Activated B cell treated with CpG ODN at 0.5 μM for 24 hours (primary cell): Measurements from ENCODE around the gene DNAJC5G. TPM values are rescaled to one million over a fixed set of nuclear protein-coding genes. Genes with fewer than 3 reads are reported as not detected.

Experiments used
- ATAC-seq: fragments of 200-7000 bp; cut with Tn5 transposase; one replicate; pipeline ENCODE4 v1.10.0; 2021; ENCODE audit warnings: low read depth, mild to moderate bottlenecking, moderate library complexity
- CTCF ChIA-PET: fragments of 350-600 bp; sonication (Branson Sonifier 250); formaldehyde crosslinking; loops from one replicate; lab custom pipeline; 2021; ENCODE audit warnings: antibody characterized with exemption; lab: Charles Lee
- POLR2A ChIA-PET: fragments of 350-600 bp; sonication (Branson Sonifier 250); formaldehyde crosslinking; loops from one replicate; lab custom pipeline; 2021; ENCODE audit warnings: antibody characterized with exemption; lab: Charles Lee
- DNase-seq: peaks from one replicate; pipeline ENCODE4 v3.0.0; 2022
- H3K27ac Mint-ChIP-seq: one replicate; pipeline ENCODE4 v1.8.0; 2020; ENCODE audit warnings: mixed read lengths
- H3K27me3 Mint-ChIP-seq: one replicate; pipeline ENCODE4 v1.8.0; 2021; ENCODE audit warnings: mixed read lengths
- H3K36me3 Mint-ChIP-seq: one replicate; pipeline ENCODE4 v1.8.0; 2021; ENCODE audit warnings: low read depth, mixed read lengths
- H3K4me1 Mint-ChIP-seq: one replicate; pipeline ENCODE4 v1.8.0; 2021; ENCODE audit warnings: mixed read lengths
- H3K4me3 Mint-ChIP-seq: one replicate; pipeline ENCODE4 v1.8.0; 2020; ENCODE audit warnings: mild to moderate bottlenecking, mixed read lengths
- H3K9me3 Mint-ChIP-seq: one replicate; pipeline ENCODE4 v1.8.0; 2020; ENCODE audit warnings: mixed read lengths
- CTCF ChIP-seq: fragments of 200-600 bp; IDR thresholded peaks from one replicate; pipeline ENCODE4 v1.8.0; 2022; ENCODE audit warnings: antibody characterized with exemption, mild to moderate bottlenecking
- intact Hi-C: fragments of 100-400 bp; cut with micrococcal nuclease; formaldehyde crosslinking; loops from one replicate; pipeline ENCODE4 v1.15.1; 2024
- total RNA-seq: library from RNA; stranded (reverse); gene quantifications from 2 replicates; pipeline ENCODE4 v1.2.3, GENCODE V29; 2022

DNAJC5G gene
- total RNA-seq: not detected in 2 replicates

GRCh38 chr2:27275211-27276150 is at the start of gene DNAJC5G:
Gene DNAJC5G, plus strand, starts transcription at chr2:27275433. Its CDS starts 1,296 bp downstream, at chr2:27276729.
- peaks cover 5% of the 10 kb centered on the region for H3K4me1 Mint-ChIP-seq
- no peaks in the 10 kb centered on the region for H3K9me3 Mint-ChIP-seq
- no peak within 1 kb of the TSS for H3K4me3 Mint-ChIP-seq
- DNase-seq (no peak), ATAC-seq (no peak)
- H3K36me3 Mint-ChIP-seq: no peaks in the 10 kb centered on the region
- no peak within 1 kb of the TSS for H3K27ac Mint-ChIP-seq
- intact Hi-C loops: no loop called here
- no peak for TF ChIP-seq CTCF
- CTCF ChIA-PET: no interaction called here
- peaks cover 10% of the 10 kb centered on the region for H3K27me3 Mint-ChIP-seq
- POLR2A ChIA-PET: no interaction called here

GRCh38 chr2:27225526-27225925 is 49.7 kb upstream of the DNAJC5G start:
- no peak overlapping the region for H3K27ac Mint-ChIP-seq
- intact Hi-C loops: no loop called here
- H3K9me3 Mint-ChIP-seq: no peaks in the 10 kb centered on the region
- ChIA-PET CTCF (no interaction called here), POLR2A (no interaction called here)
- H3K27me3 Mint-ChIP-seq: no peaks in the 10 kb centered on the region
- TF ChIP-seq CTCF: no peak
- no peaks in the 10 kb centered on the region for H3K4me1 Mint-ChIP-seq
- peaks cover 79% of the 10 kb centered on the region for H3K36me3 Mint-ChIP-seq
- ATAC-seq (no peak), DNase-seq (no peak)
- no peak overlapping the region for H3K4me3 Mint-ChIP-seq

- TF ChIP-seq CTCF: no peak
- DNase-seq (no peak), ATAC-seq (no peak)
- ChIA-PET CTCF (no interaction called here), POLR2A (no interaction called here)
- no peaks in the 10 kb centered on the region for H3K27me3 Mint-ChIP-seq
- no peaks in the 10 kb centered on the region for H3K4me1 Mint-ChIP-seq
- peaks cover 82% of the 10 kb centered on the region for H3K36me3 Mint-ChIP-seq
- no peak overlapping the region for H3K4me3 Mint-ChIP-seq
- H3K9me3 Mint-ChIP-seq: no peaks in the 10 kb centered on the region
- intact Hi-C loops: no loop called here
- H3K27ac Mint-ChIP-seq: no peak overlapping the region
These were observed 47.7 kb upstream of the DNAJC5G start for GRCh38 chr2:27227501-27227900.

- ATAC-seq (no peak), DNase-seq (no peak)
- Mint-ChIP-seq H3K27me3 (no peaks in the 10 kb centered on the region), H3K27ac (no peak overlapping the region), H3K36me3 (peaks cover 83% of the 10 kb centered on the region), H3K4me1 (no peaks in the 10 kb centered on the region), H3K4me3 (no peak overlapping the region), H3K9me3 (no peaks in the 10 kb centered on the region)
- ChIA-PET CTCF (interaction anchor here (1.0 kb wide), 1 partner anchor 48 kb away, joined by 3 read pairs; no protein-coding TSS in a partner anchor), POLR2A (no interaction called here)
- intact Hi-C loops: no loop called here
- TF ChIP-seq CTCF: no peak
These were observed 43.3 kb upstream of the DNAJC5G start for GRCh38 chr2:27231921-27232320.

GRCh38 chr2:27233341-27233740 is 41.9 kb upstream of the DNAJC5G start:
- H3K4me3 Mint-ChIP-seq: no peak overlapping the region
- H3K9me3 Mint-ChIP-seq: no peaks in the 10 kb centered on the region
- H3K27me3 Mint-ChIP-seq: no peaks in the 10 kb centered on the region
- H3K4me1 Mint-ChIP-seq: no peaks in the 10 kb centered on the region
- ATAC-seq (no peak), DNase-seq (no peak)
- intact Hi-C loops: no loop called here
- ChIA-PET CTCF (no interaction called here), POLR2A (no interaction called here)
- H3K27ac Mint-ChIP-seq: no peak overlapping the region
- H3K36me3 Mint-ChIP-seq: peaks cover 83% of the 10 kb centered on the region
- TF ChIP-seq CTCF: no peak
